Pulmonary artery endothelial cell (primary cell): Measurements from ENCODE around the gene ACTA2. TPM values are rescaled to one million over a fixed set of nuclear protein-coding genes. Genes with fewer than 3 reads are reported as not detected.
"Not testable (repeated sequence)": the region's sequence is repeated elsewhere in the genome, so short reads cannot be mapped to it uniquely, and the experiment has no call there.

Experiments used
- DNase-seq: peaks from one replicate; pipeline ENCODE4 v3.0.0-alpha.2; 2011; ENCODE audit warnings: low read depth, low spot score
- total RNA-seq: library from RNA; depleted of rRNA; stranded (reverse); fragments of >200 nt; gene quantifications from 2 replicates; pipeline ENCODE4 v1.2.3, GENCODE V29; 2014

ACTA2 gene
- total RNA-seq, 1 donor from 2014 or later, result 12.3 TPM

DNA sequence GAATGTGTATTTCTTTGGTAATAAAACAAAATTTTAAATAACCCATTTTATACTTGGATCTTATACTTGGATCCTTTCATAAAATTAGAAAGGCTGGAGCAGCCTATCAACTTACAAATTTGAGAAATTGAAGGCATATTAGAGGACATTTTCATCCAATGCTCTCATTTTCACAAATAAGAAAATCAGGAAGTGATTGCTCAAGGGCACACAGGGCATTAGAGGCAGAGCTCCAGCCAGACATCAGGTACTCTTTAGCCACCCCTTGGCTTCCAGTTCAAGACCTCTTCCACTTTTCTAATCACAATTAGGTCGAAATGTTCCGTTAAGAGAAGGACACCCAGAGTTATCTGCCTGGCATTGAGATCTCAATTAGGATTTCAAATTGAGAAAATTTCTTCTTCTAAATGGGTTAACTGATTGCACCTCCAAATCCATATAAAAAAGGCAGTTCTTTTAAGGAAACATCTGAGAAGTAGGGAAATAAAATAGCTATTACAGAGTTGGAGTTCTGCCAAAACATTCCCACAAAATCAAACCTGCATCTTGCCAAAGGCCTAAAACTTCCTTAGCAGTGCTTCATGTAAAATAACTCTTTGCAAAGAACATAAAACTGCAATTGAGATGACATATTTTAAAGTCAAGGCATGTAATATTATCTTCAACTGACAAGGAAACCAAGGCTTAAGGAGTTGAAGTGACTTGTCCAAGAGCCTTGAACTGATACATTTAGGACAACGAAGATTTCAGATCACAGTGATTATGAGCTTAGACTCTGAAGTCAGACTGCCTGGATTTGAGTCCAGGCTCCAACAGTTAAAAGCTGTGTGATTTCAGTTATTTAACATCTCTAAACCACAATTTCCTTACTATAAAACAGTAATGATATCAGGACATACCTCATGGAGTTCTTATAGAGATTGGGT lies 2.4 kb downstream of the ACTA2 start:
- DNase-seq, result no peak

DNA sequence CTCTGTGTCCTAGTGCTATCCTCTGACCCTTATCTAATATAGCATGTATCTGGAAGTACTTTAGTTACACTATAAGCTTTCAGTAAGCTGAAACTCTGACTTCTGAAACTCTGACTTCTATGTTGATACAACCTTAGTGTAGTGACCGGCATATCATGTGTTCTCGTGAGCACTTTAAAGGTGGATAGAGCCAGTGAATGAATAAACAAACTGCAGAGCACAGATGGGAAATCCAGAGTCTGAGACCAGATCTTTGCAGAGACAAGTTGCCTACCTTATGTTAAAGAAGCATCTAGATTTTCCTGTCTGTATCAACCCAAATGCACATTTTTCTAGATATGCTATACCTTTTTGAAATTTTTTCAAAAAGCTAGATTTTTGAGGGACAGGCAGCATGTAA lies 3.5 kb downstream of the ACTA2 start:
- DNase-seq, result no peak

DNA sequence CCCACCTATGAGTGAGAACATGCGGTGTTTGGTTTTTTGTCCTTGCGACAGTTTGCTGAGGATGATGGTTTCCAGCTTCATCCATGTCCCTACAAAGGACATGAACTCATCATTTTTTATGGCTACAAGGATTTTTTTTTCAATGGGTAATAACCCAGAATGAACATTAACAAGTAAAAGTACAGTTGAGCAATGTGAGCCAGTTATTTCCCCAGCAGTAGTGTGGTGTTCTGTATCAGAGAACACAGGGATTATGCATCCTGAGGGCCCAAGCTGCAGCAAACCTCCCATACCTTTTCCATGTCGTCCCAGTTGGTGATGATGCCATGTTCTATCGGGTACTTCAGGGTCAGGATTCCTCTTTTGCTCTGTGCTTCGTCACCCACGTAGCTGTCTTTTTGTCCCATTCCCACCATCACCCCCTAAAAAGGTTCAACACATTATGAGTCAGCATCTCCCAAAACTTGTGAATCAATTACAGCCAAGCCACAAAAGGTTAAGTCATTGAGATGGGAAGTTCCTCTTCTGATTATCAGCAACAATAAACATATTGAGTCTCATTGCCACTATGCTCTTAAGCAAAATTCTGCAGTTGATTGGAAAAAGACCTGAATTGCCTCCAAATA lies 5.5 kb downstream of the ACTA2 start:
- no peak for DNase-seq

DNA sequence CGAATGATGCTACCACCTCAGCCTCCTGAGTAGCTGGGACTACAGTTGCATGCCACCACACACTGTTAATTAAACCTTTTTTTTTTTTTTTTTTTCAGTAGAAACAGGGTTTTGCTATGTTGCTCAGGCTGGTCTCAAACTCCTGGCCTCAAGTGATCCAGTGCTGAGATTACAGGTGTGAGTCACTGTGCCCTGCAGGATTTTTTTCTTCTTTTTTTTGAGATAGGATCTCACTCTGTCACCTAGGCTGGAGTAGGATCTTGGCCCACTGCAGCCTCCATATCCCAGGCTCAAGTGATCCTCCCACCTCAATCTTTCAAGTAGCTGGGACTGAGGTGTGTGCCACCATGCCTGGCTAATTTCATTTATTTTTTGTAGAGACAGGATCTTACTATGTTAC lies 6.4 kb downstream of the ACTA2 start:
- DNase-seq, result no peak

DNA sequence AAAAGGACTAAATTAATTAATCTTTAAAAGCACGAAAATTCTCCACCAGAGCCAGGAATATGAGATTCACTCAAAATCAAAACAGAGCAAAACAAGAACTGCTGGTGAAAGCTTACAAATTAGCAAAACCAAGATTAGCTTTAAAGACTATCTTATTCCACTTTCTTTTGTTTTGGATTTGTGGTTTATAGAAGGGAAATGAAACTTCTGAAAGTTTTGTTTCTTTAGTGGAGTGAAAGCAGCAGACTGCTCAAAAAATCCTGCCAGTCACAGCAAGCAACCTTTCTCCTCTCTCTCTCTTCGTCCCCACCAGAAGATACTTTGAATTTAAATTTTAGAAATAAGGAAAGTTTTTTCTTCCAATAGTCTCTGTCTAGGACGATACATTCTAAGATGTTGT lies 7.8 kb downstream of the ACTA2 start:
- no peak for DNase-seq

DNA sequence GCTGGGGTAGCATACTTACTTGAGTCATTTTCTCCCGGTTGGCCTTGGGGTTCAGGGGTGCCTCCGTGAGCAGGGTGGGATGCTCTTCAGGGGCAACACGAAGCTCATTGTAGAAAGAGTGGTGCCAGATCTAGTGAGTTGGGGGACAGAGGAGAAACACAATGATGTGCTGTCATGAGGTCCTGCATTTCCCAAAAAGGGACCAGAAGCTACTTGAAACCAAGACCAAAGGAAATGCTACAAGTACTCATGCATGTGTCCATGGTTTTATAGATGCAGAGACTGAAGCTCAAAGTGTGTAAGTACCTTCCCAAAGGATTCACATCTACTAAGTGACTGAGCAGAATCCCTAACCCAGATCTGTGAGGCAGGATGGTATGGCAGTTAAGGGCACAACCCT lies 8.8 kb downstream of the ACTA2 start:
- DNase-seq, result no peak

DNA sequence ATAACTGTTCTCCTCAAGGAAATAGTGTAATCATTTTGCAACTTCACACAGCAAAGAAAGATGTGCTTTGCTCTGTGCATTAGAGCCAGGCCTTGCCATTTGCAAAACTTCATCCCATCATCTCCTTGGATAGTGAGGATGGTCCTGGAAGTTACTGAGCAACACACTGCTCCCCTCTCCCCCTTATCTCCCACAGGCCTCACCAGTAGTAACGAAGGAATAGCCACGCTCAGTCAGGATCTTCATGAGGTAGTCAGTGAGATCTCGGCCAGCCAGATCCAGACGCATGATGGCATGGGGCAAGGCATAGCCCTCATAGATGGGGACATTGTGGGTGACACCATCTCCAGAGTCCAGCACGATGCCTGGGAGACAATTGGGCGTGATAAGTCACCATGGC lies 11.5 kb downstream of the ACTA2 start:
- DNase-seq, result no peak

DNA sequence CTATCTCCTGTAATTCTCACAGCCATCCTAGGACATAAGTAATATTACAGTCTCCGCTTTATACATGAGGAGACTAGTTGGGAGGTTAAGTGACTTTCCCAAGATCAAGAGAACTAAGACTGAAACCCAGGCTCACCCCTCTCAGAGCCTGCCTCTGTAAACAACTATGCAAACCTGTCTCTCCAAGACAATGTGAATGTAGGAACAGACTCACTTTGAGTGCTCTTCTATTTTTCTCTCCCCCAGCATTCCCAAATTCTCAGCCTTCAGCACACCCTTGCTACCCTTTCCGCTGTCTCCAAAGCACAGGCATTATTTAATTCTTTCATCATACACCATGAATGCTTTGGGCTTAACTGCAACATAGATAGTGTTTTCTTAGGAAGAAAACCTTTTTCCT lies 13.6 kb downstream of the ACTA2 start:
- no peak for DNase-seq

DNA sequence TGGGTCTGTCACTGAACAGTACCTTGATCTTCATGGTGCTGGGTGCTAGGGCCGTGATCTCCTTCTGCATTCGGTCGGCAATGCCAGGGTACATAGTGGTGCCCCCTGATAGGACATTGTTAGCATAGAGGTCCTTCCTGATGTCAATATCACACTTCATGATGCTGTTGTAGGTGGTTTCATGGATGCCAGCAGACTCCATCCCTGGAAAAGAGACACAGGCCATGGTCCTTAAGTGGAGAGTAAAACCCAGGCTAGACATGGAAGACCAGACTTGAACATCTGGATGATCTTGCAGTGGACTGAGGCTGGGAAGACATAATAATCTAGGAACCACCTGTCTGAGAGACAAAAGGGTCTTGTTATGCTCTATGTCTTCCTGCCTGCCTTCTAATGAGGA lies 14.5 kb downstream of the ACTA2 start:
- no peak for DNase-seq

DNA sequence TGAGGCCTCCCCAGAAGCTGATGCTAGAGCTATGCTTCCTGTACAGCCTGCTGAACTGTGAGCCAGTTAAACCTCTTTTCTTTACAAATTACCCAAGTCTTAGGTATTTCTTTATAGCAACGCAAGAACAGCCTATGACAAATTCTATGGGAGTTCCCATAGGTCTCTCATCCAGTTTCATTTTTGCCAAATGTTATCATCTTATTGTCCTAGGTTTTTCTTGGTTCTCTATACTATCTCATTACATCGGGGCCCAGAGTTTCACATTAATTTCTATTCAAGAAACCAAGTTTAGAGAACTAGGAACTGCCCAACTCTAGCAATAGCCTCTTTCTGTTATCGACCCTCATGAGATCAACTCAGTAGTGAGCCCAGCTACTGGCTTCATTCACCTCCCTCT lies 15.9 kb downstream of the ACTA2 start:
- DNase-seq, result no peak

DNA sequence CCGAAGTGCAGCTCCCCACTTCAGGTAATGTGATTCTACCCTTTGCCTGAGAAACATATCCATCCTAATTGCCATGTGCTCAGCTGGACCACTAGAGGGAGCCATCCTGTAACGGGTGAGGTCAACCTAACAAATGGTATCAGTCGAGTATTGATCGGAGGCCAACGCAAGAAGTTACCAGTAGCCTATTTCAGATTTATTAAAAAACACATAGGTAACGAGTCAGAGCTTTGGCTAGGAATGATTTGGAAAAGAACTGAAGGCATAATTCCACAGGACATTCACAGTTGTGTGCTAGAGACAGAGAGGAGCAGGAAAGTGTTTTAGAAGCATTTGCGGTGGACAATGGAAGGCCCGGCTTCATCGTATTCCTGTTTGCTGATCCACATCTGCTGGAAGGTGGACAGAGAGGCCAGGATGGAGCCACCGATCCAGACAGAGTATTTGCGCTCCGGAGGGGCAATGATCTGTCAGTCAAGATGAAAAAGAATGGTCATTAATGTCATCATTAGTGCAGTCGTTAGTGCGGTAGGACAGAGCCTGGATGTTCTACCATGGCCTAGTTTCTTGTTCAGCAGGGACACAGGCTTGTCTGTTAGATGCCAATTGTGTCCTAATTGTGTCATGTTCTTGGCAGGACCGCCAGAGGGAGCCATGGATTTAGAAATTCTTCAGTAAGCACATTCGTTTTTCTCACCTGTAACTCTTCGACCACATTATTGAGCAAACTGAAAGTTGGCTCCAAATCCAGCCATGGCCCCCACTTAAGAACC lies 17.5 kb downstream of the ACTA2 start:
- DNase-seq, result peak; percentile 64

DNA sequence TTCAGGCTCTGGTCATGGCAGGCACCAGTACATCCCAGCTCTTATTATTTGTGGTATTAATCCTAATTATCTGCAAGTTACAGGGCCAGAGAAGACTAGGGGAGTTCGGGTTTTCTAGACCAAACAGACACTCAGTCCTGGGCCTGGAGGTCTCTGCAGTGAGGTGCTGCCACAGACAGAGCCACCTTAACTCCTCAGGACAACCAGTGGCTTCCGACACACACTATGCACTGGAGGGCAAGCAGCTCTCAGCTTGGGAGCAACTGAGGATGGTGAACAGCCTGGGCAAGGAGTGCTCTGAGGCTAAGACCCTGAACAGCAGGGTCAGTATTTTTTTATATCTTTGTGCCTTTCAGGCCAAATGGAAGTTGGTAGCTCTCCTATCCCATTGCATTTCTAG lies 19.0 kb downstream of the ACTA2 start:
- DNase-seq, result no peak

DNA sequence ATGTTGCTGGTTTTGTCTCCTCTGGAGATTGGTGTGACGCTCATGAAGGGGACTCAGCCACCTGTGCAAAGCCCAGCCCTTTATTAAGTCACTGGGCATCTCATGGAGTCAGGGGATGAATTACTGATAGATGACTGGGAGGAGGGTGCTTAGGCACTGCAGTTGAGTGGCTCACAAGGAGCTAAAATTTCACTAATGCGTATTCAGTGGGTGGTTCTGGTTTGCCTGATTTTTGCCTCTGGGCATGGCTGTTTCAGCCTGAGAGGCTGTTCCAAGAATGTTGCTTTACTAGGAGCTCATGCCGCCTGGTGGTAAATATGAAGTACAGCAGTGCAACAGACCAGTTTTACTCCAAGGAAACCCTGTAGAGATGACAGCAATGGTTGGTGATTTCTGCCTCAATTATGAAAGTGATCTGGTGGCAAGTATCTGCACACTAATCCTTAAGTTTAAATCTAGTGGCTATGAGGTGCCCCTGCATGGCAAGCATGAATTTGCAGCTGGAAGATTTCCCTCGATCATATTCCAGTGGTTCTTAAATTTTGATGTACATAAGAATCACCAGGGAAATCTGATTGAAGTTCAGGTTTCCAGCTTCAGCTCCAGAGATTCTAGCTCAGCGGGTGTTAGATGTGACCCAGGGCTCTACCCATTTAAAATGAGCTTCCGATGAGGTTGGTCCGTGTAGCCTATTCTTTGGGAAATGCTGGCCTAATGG lies 19.9 kb downstream of the ACTA2 start:
- peak; percentile 11 for DNase-seq

DNA sequence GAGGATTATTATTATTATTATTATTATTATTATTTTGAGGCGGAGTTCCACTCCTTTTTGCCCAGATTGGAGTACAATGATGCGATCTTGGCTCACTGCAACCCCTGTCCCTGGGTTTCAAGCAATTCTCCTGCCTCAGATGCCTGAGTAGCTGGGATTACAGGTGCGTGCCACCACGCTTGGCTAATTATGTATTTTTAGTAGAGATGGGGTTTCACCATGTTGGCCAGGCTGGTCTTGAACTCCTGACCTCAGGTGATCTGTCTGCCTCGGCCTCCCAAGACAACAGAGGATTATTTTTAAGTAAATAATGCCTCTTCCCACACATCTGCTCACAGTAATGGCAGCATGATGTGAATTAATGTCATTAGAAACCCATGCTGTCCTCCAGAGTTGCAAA lies 20.5 kb downstream of the ACTA2 start:
- not testable (repeated sequence) for DNase-seq

DNA sequence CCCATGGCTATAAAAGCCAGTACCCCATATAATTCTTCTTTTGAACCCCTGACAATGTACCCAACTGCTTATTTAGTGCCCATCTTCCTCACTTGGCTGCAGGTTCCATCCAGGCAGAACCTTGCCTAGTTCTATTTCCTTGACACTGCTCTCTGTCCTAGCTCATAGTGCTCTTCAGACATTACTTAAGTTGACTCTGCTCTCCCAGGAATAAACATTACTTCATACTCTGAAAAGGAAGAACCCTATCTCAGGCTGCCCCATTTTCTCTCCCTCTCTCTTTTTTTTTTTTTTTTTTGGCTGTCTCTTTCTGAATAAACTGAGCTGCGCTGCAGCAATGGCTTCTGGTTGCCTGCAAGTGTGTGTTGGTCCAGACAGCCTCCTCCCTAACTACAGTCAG lies 21.0 kb downstream of the ACTA2 start:
- no peak for DNase-seq

DNA sequence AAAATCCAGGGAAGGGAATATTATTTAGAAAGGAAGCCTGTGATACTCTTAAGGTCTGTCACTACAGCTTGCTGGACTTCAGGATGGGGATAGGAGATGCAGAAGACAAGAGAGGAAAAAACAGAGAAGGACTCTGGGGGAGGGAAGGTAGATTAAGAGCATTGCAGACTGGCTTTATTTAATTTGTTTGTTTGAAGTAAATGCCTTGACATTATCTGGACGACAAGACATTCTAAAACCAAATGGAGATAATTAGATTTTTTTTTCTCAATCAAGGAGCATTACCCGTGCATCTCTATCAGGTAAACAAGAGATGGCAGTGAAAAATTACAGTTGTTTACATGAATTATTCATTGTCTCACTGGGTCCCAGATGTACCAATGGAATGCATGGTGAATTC lies 24.3 kb downstream of the ACTA2 start:
- no peak for DNase-seq

DNA sequence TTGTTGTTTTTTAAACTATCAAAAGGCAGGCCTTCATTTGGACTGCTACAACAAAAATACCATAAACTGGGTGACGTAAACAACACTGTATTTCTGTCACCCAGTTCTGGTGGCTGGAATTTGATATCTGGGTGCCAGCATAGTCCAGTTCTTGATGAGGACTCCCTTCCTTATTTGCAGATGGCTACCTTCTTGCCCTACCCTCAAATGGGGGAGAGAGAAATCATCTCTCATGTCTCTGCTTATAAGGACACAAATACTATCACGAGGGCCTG lies 25.2 kb downstream of the ACTA2 start:
- DNase-seq, result no peak

DNA sequence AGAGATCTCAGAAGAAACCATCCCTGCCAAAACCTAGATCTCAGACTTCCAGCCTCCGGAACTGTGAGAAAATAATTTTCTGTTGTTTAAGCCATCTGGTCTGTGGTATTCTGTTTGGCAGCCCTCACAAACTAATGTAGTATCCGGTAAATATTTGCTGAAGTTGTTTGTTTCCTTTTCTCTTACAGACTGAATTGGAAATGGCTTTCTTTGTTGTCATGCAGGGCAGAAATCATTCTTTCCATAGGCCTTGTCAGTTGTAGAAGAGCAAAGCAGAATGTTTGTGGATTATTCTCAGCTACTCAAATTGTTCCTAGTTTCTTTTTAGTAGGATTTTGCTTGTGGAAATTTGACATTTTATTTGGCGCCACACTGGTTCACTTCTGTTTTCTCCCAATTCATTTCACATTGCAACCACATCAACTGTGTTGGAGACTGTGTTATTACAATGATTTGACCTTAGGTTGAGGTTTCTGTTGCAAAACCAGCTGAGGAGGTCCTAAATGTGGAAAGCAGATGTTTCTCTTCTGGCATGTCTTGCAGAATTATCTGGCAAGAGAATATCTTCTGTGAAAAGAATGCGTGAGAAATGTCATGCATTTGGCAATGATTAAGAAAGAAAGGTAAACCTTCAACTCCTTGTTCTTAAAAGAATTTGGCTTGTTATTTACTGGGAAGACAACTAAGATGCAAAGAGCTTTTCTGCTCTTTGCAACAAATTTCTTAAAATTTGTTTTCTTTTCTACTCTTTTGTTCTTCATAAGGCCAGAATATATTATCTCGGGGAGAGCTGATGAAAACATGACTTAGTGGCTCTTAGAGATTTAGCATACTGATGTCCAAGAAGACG lies 25.8 kb downstream of the ACTA2 start:
- no peak for DNase-seq

DNA sequence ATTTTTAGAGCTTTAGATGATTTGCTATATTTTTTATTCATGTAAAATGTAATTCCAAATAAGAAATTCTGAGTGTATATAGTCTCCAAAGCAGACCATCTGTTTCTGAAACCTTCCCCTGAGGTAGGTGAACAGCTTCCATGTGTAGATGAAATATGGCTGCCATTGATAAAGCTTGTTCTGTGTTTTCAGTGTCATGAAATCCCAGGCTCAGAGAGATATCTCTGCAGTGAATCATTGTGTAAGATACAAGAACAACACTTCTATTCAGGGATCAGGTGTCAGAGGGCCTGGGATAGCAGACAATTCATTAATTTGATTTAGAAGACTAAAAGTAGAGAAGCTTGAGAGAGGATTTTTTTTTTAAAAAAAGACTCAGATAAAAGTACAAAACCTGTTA lies 29.1 kb downstream of the ACTA2 start:
- no peak for DNase-seq

DNA sequence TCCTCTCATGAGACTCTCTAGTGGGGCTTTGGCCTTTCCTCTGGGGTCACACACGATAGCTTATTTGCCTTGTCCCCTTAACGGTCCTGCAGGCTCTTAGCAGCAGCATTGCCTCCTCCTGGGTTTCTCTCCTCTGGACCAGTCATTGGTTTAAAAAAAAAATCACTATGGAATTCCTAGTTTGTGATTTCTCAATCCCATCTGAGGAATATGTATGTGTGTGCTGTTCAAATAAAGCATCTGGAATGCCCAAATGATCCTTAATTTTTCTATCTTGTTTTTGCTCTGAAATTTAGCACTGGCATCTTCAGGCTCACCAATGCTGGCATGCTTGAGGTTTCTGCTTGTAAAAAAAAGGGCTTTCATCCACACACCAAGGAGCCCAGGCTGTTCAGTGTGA lies 30.5 kb downstream of the ACTA2 start:
- no peak for DNase-seq

DNA sequence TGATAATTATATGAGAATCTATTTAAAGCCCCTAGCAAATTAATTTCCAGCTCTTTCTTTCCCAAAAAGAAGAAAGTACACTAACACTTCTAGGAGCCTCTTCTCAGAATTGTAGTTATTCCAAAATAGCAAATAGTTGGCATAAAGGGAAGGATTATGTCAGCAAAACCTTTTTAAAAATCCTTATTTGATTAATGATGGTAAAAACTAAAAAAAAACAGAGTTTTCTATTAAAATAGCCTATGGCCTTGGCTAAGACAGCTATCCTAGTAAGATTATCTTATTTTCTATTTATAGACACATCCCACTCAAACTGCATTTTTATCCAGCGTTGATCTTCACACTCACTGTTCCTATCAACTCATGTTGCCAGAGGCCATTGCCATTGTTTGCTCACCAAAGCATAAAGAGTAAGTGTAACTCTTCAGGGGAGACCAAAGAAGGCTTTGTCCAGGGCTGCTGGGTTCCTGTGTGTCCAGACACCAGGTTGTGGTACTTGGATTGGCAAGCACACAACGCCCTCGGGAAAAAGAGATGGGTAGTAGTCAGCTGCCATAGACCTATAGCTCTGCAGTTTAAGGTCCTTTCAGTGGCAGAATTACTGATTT lies 31.5 kb downstream of the ACTA2 start:
- no peak for DNase-seq
